A673 (cell line): ENCODE results near the gene MAP3K5.

Experiments
- EZH2 ChIP-seq: fragments of 200-600 bp; sonication (generic); IDR thresholded peaks from 2 replicates; pipeline ENCODE4 v1.6.1; 2017; ENCODE audit warnings: borderline replicate concordance, low read depth, mild to moderate bottlenecking, mixed read lengths, antibody characterized with exemption, low read length; ENCODE audit not compliant: poor library complexity, severe bottlenecking
- TF ChIP-seq, protein P1 (sequence below): fragments of 300-800, 200-600 bp; sonication (generic); conservative IDR thresholded peaks from 2 replicates; pipeline ENCODE4 v1.5.1; 2017; ENCODE audit warnings: low read depth, mild to moderate bottlenecking, antibody characterized with exemption, low read length, moderate library complexity, mixed read lengths

GRCh38 chr6:136525586-136526195 lies 266.6 kb downstream of the MAP3K5 start:
- TF ChIP-seq, protein P1, sequence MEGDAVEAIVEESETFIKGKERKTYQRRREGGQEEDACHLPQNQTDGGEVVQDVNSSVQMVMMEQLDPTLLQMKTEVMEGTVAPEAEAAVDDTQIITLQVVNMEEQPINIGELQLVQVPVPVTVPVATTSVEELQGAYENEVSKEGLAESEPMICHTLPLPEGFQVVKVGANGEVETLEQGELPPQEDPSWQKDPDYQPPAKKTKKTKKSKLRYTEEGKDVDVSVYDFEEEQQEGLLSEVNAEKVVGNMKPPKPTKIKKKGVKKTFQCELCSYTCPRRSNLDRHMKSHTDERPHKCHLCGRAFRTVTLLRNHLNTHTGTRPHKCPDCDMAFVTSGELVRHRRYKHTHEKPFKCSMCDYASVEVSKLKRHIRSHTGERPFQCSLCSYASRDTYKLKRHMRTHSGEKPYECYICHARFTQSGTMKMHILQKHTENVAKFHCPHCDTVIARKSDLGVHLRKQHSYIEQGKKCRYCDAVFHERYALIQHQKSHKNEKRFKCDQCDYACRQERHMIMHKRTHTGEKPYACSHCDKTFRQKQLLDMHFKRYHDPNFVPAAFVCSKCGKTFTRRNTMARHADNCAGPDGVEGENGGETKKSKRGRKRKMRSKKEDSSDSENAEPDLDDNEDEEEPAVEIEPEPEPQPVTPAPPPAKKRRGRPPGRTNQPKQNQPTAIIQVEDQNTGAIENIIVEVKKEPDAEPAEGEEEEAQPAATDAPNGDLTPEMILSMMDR: no peak
- no peak for TF ChIP-seq EZH2
